NCI-H2081 (cell line): ENCODE data around the gene SNX9.
A peak's percentile ranks its signal among the peaks of the same experiment; 100 is the strongest.
"Not testable (repeated sequence)": the region's sequence is repeated elsewhere in the genome, so short reads cannot be mapped to it uniquely, and the experiment has no call there.

Source experiments
- DNase-seq, 2 experiments: peaks; one replicate each; lab custom pipeline; 2025; lab: John Stamatoyannopoulos, UW

The SNX9 gene

DNA sequence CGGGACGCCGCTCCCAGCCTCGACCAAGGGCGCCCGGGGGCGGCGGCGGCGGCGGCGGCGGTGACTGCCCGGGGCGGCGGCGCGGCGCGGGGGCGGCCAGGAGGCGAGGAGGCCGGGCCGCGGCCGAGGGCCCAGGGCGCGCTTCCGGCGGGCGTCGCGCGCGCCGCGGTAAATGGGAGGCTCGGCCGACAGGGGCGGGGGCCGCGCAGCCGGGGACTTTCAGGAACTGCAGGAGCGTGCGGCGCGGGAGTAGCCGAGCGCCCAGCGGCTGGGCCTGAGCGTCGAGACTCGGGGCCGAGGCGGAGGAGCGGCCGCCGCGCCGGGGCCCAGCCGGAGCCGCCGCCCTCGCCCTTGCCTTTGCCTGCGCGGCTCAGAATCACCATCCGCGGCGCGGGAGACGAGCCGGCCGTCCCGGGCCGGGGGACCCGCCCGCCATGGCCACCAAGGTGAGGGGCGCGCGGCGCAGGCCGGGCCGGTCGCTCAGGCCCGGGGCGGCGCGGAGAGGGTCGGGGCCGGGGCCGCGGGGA, at the start of gene SNX9:
TSS of gene SNX9 (plus strand) at position 246 of the 527 bp plus-strand sequence. CDS start at position 435, 189 bp downstream.
- peak; percentile 43 to 64 for DNase-seq

DNA sequence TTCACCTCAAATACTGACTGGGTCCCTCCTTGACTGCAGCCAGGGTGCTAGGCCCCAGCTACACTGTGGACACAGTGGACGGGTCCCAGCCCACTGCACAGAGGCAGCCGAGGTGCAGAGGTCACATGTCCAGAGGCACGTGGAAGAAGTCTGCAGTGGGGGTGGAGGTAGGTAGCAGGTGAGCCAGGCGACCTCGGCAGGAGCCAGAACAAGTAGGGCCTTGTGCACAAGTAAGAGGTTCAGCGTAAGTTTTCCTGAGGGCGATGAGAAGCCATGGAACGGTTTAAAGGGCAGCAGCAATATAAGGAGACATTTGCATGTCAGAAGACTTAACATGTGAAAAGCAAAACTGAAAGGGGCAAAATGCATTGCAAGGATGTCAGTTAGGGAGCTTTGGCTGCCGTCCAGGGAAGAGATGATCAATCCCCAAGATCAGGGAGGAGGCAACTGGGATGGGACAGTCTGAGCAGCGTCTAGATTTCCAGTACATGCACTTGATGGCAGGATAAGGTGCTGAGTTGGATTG, 49.7 kb upstream of the SNX9 start:
- no peak for DNase-seq

DNA sequence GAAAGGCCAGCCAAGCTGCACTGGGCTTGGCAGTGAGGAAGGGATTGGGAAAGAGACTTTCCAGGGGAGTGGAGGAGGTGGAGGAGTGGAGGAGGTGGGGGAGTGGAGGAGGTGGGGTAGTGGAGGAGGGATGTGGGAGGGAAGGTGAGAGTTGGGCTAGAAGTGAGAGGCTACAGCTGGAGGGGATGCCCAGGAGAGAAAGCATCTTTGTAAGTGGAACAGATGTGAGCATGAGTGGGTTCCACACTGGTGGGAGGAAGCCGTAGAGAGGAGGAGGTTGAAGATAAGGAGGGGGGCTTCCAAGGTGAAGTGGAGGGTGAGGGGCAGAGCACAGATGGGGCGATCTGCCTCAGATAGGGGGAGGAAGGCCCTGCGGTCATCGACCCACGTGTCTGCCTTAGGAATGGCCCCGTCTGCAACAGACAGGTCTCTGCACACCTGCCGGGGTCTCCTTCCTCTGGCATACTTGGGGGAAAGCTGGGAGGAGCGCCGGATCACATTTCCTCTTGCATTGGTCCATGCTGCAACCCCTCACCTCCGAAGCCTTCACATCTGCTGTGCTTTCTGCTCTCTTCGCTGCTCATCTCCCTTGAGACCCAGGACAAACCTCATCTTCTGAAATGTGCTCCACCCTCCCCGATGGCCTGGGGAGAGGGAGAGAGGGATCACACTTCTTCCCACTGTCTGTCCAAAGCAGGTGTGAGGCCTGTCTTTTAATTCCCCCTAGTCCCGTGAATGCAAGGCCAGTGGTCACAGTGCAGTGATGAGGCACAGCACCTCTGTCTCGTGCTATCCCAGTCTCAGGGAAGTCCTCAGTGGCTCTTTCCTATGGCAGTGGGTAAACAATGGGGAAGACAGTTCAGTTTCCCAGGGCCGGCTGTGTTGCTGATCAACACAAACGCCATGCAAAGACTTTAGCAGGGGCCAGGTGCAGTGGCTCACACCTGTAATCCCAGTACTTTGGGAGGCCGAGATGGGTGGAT, 48.6 kb upstream of the SNX9 start:
- DNase-seq, result no peak

DNA sequence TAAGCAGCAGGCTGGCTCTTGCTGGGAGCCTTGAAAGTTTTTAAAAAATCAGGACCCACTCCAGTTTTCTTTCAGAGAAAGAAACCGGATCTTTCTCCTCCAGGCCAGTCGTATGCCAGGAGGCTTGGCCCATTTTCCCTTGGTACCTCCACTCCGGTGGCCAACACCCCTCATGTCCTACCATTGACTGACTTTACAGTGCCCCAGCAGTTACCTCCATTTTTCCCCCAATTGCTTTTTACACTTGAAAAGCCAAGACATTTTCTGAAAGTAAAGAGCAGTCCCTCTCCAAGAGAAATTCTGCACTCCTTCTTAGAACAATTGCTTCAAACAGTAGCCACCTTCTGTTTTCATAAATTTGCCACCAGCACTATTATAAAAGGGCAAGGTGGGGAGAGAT, 47.7 kb upstream of the SNX9 start:
- DNase-seq, result no peak

DNA sequence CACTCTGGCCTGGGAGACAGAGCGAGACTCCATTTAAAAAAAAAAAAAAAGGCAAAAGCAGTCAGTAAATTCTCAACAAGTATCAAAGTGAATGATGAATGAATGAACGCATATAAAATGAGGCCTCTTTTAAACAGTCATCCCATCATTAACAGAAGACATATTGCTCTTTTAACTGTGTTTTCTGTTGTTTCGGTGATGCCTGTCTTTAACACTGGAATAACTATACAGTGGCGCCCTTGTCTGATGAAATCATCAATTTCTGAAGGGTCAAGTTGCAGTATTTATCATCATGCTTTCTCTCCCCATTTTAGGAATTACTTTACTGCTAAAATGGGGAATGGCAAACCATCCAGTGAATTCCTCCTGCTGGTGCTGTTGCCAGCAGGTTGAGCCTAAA, 45.7 kb upstream of the SNX9 start:
- DNase-seq, result no peak

DNA sequence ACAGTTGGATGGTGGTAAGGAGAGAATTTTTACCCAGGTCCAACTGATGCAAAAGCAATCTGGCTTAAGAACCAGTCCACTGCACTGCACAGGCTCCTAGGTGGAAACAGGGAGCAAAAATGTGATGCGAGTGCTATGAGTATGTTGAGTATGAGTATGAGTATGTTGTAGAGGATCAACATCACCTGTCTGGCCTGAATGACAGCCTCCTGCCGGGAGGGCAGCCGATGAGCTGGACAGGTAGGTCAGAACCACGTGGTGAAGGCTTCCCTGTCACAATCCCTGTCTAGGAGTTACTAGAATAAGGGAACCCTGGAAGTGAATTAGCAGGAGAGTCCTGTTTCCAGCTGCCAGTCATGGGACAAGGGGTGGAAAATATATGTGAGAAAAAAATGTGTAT, 44.3 kb upstream of the SNX9 start:
- no peak for DNase-seq

DNA sequence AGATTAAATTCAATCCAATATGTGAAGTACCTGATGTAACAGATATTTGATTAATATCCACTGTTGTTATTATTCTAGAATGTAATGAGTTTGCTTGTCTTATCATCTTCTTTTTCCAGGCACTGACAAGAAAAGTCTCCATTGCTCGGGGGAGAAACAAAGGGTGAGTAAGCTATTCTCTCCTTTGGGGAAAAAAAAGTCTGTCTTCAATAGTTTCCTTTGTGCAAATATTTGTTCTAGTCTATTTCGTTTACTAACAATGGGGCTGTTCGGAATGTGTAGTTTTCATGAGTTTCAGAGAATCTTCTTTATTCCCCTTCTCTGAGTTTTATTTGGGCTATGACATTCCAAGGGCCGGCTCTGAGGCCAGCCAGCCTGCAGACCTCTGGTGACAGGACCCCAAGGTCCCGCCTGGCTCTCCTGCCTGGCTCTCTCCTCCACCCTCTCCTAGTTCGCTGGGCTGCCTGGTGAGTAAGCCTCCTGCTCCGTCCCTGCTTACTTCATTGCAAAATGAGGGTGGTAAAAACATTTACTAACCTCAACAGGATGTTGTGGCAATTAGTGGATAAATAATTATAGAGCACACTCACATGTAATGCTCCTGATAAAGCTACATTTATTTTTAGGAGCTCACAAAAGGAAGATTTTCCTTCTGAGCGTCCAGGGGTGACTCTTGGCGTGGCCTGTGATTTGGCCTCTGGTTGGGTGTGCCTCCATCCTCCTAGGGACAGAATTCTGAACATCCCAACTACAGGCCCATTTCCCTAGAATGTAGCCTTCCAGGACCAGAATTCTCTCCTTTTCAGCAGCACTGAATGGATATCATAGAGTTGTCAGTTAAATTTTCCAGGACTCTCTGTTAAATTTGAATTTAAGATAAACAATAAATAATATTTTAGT, 43.1 kb upstream of the SNX9 start:
- no peak for DNase-seq

DNA sequence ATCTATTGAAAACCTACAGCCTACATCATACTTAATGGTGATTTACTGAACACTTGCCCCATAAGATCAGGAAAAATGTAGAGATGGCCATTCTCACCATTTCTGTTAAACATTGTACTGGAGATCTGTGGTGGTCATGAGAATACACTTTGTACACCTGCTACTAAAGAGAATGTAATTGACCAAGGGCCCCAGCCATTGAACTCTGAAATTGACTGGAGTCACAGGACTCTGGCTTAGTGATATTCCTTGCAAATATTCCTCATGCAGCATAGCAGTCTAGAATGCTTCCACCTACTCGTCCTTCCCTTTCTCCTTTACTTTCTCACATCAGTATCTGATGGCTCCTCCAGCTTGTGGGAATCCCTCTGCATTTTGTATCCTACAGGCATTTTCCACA, 37.4 kb upstream of the SNX9 start:
- DNase-seq, result no peak

DNA sequence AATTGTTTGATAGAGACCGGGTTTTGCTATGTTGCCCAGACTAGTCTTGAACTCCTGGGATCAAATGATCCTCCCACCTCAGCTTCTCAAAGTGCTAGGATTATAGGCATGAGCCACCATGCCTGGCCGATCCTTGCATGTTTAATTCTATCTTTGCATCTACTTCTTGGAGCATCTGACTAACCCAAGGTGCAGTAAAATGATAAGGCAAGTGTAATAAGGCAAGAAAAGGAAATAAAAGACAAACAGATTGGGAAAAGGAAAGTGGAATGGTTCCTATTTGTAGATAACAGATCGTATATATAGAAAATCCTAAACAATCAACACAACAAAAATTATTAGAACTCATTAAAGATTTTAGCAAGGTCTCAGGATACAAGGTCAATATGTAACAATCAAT, 36.8 kb upstream of the SNX9 start:
- DNase-seq, result no peak

DNA sequence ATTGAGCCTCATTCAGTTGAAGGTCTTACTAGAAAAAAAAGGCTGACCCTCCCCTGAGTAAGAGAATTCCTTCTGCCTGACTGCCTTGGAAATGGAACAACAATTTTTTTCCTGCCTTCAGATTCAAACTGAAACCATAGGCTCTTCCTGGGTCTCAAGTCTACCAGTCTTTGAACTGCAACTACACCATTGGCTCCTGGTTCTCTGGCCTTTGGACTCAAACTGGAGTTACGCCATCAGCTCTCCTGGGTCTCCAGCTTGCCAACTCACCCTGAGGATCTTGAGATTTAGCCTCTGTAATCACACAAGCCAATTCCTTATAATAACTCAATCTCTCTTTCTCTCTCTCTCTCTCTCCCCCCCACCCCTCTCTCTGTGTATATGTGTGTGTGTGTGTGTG, 36.0 kb upstream of the SNX9 start:
- DNase-seq, result no peak

DNA sequence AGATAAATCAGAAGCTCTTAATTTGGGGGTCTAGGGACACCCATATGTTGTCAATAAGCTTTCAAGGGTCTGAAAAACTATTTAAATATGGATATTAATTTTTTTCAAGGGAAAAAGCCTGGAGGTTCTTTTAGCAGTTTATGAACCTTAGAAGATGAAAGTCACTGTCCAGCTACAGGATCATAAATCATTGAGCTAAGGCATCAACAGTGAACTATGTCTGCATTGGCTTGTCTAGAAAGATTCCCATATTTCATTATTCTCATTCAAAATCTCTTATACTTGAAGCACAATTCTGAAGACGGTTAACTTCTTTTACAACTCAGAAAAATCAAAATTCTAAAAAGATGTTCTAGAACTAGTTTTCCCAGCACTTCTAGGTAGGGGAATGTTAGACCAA, 34.9 kb upstream of the SNX9 start:
- no peak for DNase-seq

DNA sequence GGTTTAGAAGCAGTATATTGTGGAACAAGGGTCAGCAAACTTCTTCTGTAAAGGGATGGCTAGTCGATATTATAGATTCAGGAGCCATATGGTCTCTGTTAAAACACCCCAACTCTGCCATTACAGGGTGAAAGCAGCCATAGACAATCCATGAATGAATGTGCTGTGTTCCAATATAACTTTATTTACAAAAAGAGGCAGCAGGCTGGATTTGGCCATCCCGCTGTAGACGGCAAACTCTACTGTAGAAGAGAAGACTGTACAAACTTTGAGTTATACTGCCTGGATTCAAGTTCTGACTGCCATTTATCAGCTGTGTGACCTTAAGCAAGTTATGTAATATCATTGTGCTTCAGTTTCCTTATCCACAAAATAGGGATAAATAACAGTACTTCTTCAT, 33.7 kb upstream of the SNX9 start:
- DNase-seq, result no peak

DNA sequence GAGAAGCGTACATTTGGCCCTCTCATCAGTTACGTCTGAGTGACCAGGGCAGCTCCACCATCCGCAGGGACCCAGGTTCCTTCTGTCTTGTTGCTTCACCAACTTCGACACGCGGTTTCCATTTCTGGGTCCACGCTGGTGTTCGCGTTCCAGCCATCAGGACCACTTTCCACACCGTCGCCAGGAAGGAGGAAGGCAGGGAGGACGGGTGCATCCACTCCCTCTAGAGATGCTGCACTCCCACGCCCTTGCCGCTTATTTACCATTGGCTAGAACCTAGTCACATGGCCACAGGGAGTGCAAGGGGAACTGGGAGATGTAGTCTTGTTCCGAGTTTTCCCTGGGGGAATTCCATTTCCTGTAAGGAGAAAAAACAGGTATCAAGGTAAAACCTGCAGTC, 33.2 kb upstream of the SNX9 start:
- no peak for DNase-seq

DNA sequence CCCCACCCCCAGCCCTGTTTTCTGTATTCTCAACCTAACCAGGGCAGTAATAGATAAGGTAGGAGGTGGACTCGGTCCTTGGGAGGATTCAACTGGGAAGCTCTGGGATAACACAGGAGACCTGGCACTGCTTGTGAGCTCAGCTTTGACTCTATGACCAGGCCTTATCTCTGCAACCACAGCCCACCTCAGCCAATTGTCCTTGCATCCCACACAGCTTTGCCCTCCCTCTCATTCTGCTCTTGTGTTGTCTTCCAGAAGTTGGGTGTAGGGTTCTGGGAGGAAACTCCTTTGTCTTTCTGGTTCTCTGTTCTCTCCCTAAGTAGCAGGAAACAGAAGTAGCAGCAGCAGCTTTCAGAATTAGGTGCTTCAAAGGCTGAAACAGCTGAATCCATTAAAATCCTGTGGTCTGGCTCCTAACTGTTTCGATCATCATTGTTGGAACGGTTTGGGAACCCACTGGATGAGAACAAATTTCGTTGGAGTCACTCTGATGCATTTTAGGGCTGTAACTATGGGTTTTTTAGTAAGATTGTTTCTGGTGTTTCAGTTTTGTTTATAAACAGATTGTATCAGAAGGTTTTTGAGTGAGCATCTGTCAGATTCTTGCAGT, 32.4 kb upstream of the SNX9 start:
- no peak for DNase-seq

DNA sequence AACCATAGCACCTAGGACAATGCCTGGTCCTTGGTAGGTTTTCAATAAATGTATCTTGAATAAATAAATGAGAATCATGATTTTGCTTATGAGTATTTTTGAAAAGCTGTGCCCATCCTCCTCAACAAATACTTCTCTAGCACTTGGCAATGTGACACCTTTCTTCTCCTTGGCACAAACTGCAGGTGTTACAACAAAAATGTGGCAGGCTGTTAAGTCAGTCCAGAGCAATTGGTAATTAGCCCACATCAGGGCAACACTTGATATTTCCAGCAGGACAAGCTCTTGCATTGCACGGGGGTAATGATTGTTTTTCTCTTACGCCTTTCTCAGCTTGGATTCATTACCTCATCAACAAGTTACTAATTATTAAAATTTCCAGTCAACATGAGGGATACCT, 31.6 kb upstream of the SNX9 start:
- DNase-seq, result peak in 1 of 2 experiments; percentile 38

DNA sequence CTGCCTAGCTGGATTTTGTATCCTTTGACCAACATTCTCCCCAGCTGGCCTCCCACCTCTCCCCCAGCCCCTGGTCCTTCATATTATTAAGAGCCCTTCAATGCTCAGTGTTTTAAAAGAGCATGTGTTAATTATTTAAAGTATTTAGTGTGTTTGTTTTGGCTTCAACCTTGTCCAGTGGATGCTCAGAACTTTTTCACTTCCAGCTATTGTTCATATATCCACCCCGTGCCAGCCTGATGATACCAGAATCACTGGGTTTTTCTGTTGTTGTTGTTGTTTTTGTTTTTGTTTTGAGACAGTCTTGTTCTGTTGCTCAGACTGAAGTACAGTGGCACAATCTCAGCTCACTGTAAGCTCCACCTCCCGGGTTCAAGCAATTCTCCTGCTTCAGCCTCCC, 30.4 kb upstream of the SNX9 start:
- DNase-seq, result no peak

DNA sequence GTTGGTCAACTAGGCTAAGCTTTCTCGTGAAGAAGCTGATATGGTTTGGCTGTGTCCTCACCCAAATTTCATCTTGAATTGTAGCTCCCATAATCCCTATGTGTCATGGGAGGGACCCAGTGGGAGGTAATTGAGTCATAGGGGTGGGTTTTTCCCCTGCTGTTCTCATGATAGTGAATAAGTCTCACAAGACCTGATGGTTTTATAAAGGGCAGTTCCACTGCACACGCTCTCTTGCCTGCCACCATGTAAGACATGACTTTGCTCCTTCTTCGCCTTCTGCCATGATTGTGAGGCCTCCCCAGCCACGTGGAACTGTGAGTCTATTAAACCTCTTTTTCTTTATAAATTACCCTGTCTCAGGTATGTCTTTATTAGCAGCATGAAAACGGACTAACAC, 29.0 kb upstream of the SNX9 start:
- DNase-seq, result not testable (repeated sequence)

DNA sequence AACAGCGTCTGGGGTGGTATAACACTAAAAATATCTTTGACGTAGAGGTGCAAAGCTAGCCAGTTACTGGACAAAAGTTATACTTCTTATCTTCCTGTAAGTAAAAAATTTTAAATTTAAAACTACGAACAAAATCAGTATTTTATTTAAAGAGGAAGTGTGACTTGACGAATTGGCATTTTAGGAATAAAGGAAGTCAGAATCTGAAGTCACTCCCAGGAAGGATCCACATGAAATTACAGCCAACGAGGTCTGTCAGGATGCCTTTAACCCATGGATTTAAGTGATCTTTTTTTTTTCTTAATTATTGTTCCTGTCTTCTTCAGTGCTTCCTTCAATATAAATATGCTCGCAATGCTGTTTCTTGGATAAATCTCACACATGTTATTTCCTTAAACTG, 27.2 kb upstream of the SNX9 start:
- DNase-seq, result no peak

DNA sequence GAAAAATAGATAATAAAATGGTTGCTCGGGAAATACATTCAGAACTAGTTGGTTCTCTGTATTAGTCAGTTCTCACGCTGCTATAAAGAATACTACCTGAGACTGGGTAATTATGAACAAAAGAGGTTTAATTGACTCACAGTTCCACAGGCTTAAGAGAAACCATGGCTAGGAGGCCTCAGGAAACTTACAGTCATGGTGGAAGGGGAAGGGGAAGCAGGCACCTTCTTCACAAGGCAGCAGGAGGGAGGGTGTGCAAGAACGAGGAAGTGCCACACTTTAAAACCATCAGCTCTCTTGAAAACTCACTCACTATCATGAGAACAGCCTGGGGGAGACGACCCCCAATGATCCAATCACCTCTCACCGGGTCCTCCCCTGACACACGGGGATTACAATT, 24.2 kb upstream of the SNX9 start:
- no peak for DNase-seq

DNA sequence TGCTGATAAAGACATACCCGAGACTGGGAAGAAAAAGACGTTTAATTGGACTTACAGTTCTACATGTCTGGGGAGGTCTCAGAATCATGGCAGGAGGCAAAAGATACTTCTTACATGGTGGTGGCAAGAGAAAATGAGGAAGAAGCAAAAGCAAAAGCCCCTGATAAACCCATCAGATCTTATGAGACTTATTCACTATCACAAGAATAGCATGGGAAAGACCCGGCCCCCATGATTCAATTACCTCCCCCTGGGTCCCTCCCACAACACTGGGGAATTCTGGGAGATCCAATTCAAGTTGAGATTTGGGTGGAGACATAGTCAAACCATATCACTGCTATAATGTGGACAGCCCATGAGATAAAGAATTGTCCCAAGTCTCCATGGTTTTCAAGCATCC, 23.5 kb upstream of the SNX9 start:
- DNase-seq, result not testable (repeated sequence)

DNA sequence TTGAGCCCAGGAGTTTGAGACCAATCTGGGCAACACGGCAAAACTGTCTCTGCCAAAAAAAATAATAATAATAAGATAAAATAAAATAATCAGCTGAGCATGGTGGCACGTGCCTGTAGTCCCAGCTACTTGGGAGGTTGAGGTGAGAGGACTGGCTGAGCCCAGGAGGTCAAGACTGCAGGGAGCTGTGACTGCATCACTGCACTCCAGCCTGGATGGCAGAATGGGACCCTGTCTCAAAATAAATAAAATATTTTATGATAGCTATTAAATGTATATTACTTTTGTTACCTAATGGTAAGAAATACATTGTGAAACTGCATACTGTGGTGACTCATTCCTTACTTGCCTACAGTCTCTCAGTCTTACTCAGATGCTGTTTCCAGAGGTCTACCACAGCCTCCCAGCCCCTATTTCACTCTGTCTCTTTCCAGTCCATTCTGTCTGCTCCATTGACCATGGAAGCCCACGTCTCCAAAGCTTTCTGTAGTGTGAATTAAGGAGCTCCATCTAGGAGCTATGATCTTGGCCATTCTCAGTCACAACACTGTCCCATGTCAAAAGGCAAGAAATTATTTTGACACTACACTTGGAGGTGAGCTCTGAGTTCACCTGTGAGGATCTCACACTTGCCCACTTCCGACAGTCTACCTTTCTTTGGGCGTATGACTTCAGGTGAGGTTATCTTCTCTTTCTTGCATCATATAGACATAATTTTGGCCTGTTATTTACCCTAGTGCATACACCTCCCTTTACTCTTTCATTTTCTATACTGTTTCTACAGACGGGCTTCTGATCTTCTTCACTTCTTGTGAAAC, 22.4 kb upstream of the SNX9 start:
- DNase-seq, result no peak
